ENCODE results near the gene TEX19.
"Not testable (repeated sequence)": the region's sequence is repeated elsewhere in the genome, so short reads cannot be mapped to it uniquely, and the experiment has no call there.

TEX19 gene

DNA sequence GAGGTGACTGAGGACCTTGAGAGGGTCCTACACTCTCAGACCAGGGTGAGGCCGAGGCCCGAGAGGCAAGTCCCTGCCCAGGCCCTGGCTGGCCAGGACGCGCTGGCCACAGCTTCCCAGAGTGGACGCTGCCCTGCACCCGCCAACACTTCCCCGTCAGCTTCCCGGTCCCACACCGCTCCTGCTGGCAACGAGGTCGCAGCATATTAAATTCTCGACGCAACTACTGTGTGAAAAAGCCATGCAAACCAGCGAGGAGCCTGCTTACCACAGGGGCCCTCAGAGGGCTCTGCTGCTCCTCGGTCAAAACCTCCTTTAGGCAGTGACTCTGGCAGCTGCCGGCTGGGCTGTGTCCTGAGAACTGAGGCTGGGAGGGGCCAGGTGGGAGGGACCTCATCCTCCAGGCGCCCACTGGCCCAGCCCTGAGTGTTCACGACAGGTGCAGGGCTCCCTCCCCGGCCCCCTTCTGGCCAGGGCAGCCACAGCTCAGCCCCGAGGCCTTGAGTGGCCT lies 2.1 kb upstream of the TEX19 start:
- no peak for DNase-seq (ENCODE audit: low spot score)

DNA sequence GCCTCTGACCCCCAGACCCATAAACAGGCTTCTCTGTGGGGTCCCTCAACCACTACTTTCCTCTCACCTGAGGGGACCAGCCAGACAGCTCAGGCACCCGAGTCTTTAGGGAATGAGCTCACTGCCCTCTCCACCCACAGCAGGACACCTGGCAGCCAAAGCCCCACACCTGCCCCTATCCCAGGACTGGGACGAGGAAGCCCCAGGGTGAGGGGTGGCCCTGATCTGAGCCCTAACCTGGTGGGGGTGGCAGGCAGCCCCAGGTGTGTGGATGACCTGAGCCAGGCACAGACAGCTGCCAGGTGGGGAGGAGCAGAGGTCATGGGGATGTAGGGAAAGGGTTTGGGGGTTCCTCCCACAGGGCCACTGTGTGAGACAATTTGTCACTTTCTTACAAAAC lies 1.7 kb upstream of the TEX19 start:
- DNase-seq (ENCODE audit: low spot score): no peak

DNA sequence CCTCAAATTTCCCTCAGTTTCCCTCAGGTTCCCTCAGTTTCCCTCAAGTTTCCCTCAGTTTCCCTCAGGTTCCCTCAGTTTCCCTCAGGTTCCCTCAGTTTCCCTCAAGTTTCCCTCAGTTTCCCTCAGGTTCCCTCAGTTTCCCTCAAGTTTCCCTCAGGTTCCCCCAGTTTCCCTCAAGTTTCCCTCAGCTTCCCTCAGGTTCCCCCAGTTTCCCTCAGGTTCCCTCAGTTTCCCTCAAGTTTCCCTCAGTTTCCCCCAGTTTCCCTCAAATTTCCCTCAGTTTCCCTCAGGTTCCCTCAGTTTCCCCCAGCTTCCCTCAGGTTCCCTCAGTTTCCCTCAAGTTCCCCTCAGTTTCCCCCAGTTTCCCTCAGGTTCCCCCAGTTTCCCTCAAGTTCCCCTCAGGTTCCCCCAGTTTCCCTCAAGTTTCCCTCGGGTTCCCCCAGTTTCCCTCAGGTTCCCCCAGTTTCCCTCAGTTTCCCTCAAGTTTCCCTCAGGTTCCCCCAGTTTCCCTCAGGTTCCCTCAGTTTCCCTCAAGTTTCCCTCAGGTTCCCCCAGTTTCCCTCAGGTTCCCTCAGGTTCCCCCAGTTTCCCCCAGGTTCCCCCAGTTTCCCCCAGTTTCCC lies 516 bp downstream of the TEX19 start:
- DNase-seq (ENCODE audit: low spot score): not testable (repeated sequence)

DNA sequence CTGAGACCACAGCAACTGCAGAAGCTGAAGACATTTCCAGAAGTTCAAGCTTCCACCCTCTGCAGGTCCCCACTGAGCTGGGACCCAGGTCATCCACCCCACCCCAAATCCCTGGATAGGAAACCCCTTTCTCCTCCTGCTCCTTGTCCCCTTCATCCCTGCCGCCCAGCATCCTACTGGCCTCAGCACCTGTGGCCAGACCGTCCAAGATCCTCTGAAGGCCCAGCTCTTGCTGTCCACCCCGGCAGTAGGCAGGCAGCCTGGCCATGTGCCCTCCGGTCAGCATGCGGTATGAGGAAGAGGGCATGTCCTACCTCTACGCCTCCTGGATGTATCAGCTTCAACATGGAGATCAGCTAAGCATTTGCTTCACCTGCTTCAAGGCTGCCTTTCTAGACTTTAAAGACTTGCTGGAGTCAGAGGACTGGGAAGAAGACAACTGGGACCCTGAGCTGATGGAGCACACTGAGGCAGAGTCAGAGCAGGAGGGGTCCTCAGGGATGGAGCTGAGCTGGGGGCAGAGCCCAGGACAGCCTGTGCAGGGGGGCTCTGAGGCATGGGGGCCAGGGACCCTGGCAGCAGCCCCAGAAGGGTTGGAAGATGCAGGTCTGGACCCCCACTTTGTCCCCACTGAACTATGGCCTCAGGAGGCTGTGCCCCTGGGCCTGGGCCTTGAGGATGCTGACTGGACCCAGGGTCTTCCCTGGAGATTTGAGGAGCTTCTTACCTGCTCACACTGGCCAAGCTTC lies 3.0 kb downstream of the TEX19 start:
- DNase-seq (ENCODE audit: low spot score): no peak

DNA sequence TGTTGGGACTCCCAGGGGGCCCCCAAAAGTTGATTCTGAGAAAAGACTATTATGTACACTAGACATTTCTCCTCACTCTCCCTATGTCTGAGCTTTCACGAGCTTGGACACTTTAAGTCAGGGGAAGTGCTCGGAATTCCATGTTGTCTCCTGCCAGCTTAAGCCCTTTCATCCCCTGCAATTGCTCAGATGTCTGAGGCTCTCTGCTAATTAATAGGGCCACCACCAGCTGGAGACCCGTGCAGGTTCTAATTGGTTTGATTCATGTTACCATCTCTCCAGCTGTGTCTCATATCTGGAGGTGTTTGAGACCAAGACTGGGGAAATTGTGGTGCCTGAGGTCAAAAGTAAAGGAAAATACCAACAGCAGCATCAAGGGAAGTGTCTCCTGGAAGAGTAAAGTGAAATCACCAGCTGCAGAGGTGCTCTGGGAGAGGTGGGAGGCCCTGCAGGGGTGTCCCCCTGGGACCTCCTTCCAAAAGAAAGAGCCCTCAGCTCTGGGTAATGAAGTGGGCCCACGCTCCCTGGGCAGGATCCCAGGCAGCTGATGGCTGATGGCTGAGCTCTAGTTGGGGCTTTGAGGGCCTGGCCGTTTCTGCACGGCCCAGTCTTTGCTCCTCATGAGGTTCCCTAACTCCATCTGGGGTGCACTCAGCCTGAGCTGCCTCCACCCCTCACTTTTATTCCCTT lies 6.7 kb downstream of the TEX19 start:
- no peak for DNase-seq (ENCODE audit: low spot score)

DNA sequence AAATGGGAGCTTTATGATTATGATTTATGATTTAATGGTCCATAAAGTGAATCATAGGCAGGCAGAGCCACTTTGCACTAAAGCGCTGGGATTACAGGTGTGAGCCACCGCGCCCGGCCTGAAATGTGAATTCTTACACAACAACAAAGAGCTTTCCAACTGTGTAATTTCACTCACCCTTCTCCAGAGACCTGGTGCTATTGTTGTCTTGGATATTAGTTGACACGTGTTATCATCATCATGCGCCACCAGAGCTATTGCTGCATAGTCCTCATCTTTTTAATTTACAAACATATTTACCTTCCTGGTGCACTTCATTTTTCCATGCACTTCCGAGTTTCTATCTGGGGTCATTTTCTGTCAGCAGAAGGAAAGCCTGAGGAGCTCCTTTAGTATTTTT lies 7.7 kb downstream of the TEX19 start:
- DNase-seq (ENCODE audit: low spot score): no peak

DNA sequence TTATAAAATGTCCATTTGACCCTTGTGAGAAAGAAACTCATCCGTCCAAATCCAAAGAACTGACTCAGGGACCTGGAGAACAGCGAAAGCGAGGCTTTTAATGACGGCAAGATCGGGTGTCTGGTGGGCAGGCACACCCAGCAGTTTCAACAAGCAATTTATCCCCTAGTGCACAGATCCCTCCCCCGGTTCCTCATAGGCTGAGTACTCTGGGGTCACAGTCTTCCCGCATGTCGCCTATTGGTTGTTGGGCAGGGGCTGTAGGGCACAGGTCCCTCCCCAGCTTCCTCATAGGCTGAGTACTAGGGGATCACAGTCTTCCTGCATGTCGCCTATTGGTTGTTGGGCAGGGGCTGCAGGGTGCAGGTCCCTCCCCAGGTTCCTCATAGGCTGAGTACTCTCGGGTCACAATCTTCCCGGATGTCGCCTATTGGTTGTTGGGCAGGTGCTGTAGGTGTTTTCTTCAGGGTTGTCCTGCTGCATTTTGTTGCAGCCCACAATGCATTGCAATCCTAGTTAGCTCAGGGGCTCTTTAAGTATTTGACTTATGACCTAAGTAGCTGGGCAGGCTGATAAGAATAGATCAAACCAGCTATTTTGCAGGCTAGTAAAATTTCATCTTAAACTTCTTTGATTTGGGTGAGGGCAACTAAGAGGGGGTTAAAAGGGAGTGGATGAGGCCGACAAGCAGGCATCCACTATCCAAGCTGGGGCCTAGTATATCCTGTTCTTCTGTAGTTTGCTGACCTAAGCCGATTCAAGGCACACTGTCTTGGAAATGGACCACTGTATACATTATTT lies 8.9 kb downstream of the TEX19 start:
- no peak for DNase-seq (ENCODE audit: low spot score)

DNA sequence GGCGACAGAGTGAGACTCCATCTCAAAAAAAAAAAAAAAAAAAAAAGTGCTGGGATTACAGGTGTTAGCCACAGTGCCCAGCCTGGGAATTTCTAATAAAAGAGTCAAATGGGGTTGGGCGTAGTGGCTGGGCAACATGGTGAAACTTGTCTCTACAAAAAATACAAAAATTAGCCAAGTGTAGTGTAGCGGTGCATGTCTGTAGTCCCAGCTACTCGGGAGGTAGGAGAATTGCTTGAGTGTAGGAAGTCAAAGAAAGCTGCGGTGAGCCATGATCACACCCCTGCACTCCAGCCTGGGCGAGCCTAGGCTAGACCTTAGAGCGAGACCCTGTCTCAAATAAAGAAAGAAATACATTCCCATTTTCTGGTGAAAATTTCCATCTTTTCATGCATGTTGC lies 10.2 kb downstream of the TEX19 start:
- DNase-seq (ENCODE audit: low spot score): no peak

DNA sequence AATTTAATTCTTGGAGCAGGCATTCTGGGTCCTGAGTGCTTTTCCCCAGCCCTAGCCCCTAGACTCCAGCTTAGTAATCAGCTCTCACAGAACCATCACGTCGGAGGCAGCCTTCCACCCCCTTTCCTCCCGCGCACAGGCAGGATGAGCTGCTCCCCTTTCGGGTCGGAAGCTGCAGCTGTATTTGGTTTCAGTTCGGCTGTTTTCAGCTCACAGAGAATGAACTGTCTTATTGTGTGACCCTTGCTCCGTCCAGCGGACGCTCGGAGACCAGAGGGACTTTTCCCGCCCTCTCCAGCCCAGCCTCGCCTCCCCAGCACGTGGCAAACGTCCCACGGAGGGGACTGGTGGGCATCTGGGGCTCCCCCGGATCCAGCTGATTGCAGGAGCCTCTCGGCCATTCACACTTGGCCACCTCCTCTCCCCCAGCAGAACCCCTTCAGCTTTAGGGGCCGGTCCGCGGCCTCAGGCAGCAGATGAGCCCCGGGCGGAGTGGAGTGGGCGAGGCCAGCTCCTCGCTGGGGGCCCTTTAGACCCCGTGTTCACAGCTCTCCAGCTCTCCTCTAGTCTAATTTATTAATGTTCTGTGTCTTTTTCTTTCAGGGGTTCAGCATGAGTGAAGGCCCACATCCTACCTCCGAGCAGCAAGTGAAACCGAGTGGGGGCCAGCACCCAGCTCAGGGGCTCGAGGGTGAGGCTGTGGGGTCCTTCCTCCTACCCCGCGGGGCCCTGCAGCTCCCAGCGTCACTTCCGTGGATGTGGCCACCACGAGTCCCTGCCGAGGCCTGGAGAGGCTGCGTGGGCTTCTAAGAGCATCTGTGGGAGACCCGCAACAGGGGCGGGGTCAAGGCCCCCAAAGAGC lies 11.7 kb downstream of the TEX19 start:
- no peak for DNase-seq (ENCODE audit: low spot score)

DNA sequence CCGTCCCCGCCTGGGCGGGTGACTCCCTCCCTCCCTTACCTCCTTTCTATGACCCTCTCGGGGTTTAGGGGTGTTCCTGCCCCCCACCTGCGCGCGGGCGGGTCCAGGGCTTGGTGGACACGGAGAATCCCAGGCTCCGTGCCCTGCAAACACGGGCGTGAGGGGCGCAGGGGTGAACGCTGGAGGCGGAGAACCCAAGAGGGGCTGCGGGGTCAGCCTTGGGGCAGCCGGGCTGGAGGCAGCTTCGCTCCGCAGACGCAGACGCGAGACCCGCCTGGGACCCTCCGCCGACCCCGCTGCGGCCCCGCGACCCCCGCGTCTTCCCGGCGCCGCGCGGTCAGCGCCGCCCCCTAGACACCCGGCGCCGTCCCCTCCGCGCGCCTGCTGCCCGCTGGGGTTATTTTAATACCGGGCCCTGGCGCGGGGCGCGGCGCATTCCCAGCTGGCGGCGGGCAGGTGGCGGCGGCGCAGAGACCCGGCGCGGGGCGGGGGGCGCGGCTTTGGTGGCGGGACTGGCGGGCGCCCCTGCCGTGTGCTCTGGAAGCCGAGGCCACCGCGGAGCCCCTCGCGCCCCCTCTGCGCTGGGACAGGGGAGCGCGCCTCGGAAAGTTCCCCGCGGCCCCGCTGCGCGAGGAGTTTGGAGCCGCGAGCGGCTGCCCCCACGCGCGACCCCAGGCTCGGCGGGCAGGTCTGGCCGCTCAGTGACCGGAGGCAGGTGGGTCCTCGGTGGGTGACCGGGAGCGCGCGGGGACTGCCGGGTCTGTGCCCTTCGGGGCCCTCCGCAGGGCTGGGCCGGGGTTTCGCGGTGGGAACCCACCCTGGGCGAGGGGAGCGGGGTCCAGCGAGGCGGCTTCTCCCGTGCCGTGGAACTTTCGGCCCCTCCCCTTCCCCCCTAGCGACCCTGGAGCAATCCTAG lies 12.5 kb downstream of the TEX19 start, which contains the start of gene UTS2R:
UTS2R (plus strand) TSS at position 433 of the 916 bp plus-strand sequence. CDS start 2,560 bp downstream, outside the sequence.
- no peak for DNase-seq (ENCODE audit: low spot score)

DNA sequence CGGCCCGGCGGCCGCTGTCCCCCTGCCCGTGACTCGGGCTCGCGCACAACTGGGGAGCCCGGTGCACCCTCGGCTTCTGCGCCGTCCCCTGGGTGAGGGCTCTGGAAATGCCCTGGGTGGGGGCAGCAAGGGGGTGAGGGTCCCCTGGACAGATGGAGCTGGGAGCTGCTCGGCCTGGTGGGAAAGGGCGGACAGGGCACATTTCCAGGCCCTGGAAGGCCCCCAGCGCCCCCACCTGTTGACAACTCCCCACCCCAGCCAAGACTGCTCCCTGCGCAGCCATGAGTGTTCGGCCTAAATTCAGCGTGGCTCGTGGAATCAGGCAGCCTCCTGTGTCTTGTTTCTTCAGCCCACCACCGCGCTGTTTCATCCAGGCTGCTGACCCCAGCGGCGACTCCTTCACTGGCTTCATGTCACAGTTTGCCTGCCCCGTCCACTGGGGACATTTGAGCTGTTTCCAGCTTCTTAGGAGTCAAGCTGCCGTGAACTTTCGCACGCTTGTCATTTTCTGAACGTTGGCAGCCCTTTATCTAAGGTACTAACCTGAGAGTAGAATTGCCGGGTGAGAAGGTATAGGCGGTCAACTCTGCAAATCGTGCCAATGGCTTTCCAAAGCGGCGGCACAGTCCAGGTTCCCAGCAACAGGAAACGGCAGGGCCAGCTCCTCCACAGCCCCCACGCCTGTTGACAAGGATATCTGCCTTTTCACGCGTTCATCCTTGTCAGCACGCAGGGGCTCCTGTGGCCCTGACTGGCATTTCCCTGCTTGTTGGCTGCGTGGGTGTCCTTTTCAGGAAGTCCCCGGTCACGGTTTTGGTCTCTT lies 13.4 kb downstream of the TEX19 start:
- DNase-seq (ENCODE audit: low spot score): no peak

DNA sequence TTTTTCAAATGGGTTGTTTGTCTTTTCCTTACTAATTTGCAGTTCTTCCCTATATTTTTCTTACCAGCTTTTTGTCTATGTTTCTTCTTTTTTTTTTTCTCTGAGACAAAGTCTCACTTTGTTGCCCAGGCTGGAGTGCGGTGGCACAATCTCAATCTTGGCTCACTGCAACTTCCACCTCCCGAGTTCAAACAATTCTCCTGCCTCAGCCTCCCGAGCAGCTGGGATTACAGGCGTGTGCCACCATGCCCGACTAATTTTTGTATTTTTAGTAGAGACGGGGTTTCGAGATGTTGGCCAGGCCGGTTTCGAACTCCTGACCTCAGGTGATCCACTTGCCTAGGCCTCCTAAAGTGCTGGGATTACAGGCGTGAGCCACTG lies 14.0 kb downstream of the TEX19 start:
- DNase-seq (ENCODE audit: low spot score): not testable (repeated sequence)

DNA sequence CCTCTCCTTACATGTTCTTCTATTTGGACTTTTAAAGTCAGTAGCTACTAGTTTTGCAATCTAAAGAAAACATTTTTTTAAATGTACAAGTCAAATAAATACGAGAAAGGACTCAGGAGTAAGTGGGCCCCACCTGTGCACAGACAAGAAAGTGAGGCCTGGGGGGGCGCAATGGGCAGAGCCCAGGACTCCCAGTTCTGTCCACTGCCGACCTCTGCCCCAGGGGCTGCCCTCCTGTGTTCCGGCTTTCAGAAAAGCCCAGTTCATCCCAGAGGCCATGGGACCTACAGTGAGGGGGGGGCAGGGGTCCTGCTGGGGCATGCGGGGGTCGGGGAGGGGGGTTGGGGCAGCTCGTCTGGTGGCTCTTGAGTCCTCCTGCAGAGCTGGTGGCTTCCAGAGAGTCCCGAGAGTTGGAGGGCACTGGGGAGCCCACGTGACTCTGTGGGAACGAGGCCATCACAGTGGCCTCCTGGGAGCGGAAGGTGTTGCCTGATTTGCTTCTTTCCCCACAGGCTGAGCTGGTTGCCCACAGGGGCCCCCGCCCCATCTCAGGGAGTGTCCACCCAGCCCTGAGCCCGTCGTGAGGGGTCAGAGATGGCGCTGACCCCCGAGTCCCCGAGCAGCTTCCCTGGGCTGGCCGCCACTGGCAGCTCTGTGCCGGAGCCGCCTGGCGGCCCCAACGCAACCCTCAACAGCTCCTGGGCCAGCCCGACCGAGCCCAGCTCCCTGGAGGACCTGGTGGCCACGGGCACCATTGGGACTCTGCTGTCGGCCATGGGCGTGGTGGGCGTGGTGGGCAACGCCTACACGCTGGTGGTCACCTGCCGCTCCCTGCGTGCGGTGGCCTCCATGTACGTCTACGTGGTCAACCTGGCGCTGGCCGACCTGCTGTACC lies 14.9 kb downstream of the TEX19 start:
- no peak for DNase-seq (ENCODE audit: low spot score)

DNA sequence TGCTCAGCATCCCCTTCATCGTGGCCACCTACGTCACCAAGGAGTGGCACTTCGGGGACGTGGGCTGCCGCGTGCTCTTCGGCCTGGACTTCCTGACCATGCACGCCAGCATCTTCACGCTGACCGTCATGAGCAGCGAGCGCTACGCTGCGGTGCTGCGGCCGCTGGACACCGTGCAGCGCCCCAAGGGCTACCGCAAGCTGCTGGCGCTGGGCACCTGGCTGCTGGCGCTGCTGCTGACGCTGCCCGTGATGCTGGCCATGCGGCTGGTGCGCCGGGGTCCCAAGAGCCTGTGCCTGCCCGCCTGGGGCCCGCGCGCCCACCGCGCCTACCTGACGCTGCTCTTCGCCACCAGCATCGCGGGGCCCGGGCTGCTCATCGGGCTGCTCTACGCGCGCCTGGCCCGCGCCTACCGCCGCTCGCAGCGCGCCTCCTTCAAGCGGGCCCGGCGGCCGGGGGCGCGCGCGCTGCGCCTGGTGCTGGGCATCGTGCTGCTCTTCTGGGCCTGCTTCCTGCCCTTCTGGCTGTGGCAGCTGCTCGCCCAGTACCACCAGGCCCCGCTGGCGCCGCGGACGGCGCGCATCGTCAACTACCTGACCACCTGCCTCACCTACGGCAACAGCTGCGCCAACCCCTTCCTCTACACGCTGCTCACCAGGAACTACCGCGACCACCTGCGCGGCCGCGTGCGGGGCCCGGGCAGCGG lies 15.7 kb downstream of the TEX19 start:
- no peak for DNase-seq (ENCODE audit: low spot score)

DNA sequence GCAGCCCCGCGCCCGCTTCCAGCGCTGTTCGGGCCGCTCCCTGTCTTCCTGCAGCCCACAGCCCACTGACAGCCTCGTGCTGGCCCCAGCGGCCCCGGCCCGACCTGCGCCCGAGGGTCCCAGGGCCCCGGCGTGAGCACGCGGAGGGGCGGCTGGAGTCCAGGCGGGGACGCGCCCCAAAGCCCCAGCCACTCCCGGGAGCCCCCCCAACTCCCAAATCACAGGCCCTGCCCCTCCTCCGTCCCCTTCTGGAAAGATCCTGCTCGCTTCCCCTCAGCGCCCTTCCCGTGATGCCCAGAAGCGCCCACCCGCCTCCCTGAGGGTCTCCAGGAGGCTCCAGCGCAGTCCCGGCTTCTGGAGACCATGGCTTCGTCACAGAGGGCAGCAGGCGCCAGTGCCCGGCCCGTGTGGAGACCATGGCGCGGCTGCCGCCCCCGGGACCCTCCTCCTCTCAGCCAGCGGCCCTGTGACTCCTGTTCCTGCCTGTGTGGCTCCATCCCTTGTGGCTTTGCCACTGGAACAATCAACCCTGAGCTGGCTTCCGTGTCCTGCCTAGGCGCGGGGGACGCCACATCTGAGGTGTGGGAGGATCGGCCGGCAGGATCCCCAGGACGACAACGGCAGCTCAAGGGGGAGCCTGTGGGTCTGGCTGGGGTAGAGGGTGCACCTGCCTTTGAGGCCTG lies 16.5 kb downstream of the TEX19 start:
- DNase-seq (ENCODE audit: low spot score): no peak

DNA sequence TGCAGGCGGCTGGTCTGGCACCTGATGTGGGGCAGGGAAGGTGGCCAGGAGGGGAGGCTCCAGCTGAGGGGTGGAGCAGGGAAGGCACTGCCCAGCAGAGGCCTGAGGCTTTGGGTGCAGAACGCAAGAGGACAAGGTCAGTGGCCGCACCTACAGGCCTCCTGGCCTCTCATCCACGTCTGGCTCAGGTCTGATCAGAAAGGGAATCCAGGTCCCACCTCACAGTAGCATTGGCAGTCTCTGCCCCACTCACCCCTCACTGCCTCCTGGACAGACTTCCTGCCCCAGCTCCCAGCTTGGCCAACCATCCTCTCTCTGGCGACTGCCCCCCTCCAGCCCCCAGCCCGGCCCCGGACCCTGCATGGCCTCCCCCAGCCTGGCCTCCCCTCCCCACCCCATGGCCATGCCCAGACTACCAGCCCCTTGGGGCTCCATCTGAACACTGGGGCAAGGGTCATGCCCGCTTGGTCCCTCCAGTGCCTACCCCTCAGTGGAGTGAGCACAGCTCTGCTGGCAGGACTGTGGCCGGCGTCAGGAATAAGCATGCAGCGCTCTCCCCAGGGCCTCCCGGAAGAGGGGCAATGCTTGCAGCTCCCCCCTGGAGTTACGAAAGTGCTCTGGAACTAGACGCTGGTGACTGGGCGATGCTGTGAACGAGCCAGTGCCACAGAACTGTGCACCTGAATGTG lies 17.1 kb downstream of the TEX19 start:
- no peak for DNase-seq (ENCODE audit: low spot score)

Data from AG08395 (cell line).